Activated CD4-positive, alpha-beta T cell treated with anti-CD3 and anti-CD28 coated beads, Interleukin-2, amount 10 ng/mL, durations not matched to agents 24 days and 14 days (primary cell): ENCODE measurements around the gene SPATA46. TPM values are rescaled to one million over a fixed set of nuclear protein-coding genes. Genes with fewer than 3 reads are reported as not detected.
"Not testable (repeated sequence)": the region's sequence is repeated elsewhere in the genome, so short reads cannot be mapped to it uniquely, and the experiment has no call there.

Experiments
- DNase-seq: peaks from one replicate; pipeline ENCODE4 v3.0.0; 2022
- H3K27ac Mint-ChIP-seq: one replicate; pipeline ENCODE4 v1.8.0; 2022; ENCODE audit warnings: mild to moderate bottlenecking, mixed read lengths
- H3K27me3 Mint-ChIP-seq: one replicate; pipeline ENCODE4 v1.8.0; 2022; ENCODE audit warnings: mixed read lengths
- H3K36me3 Mint-ChIP-seq: one replicate; pipeline ENCODE4 v1.8.0; 2022; ENCODE audit warnings: low read depth, mild to moderate bottlenecking, mixed read lengths
- H3K4me1 Mint-ChIP-seq: one replicate; pipeline ENCODE4 v1.8.0; 2021; ENCODE audit warnings: mixed read lengths
- H3K4me3 Mint-ChIP-seq: one replicate; pipeline ENCODE4 v1.8.0; 2022; ENCODE audit warnings: mild to moderate bottlenecking, moderate library complexity, mixed read lengths
- H3K9me3 Mint-ChIP-seq: one replicate; pipeline ENCODE4 v1.8.0; 2021; ENCODE audit warnings: mixed read lengths
- intact Hi-C: fragments of 100-400 bp; cut with micrococcal nuclease; formaldehyde crosslinking; loops from one replicate; pipeline ENCODE4 v1.15.1; 2023
- total RNA-seq: library from RNA; stranded (reverse); gene quantifications from 2 replicates; pipeline ENCODE4 v1.2.3, GENCODE V29; 2022

Gene SPATA46
- total RNA-seq, 1 donor from 2014 or later: not detected

DNA sequence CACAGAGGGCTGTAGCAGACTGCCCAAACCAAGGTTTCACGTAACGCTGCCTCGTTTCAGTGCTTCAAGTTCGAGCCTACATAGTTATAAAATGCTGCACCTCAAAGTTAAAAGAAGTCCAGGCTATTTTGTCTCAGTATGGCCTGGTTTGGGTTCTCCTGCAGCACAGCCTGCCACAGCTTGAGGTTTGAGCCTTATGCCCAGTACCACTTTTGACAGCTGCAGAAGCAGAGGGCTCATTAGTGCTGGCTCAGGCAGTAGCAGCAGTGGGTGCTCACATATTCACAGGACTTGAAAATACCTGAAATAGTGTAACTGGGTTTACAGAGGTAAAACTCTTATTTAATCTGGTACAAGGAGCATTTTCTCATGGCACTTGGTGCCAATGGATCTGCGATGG, 15.3 kb downstream of the SPATA46 start:
- no peak for DNase-seq
- Mint-ChIP-seq H3K27me3 (no peaks in the 10 kb centered on the region), H3K4me1 (no peaks in the 10 kb centered on the region), H3K36me3 (no peaks in the 10 kb centered on the region), H3K9me3 (no peaks in the 10 kb centered on the region), H3K27ac (no peak overlapping the region), H3K4me3 (no peak overlapping the region)
- intact Hi-C loops: no loop called here

DNA sequence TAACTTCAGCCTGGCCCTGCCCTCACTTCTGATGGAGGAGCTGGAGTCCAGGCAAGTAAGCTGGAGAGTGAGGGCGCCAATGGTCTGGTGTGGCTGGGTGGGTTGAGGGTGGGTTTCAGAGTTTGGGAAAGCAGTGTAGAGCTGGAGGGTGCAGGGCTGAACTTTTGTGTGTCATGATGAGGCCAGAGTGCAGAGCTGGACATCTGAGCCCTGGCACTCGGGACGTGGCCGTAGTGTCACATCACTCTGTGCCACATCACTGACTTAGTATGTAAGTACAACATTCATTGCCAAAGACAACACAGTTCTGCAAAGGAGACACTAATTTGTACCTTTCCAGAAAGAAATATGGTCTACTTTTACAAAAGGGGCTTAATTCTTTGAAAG, 15.8 kb downstream of the SPATA46 start:
- Mint-ChIP-seq H3K27ac (no peak overlapping the region), H3K36me3 (no peaks in the 10 kb centered on the region), H3K27me3 (no peaks in the 10 kb centered on the region), H3K4me1 (no peaks in the 10 kb centered on the region), H3K4me3 (no peak overlapping the region), H3K9me3 (no peaks in the 10 kb centered on the region)
- intact Hi-C loops: no loop called here
- no peak for DNase-seq

GRCh38 chr1:162360237-162360873, 16.3 kb downstream of the SPATA46 start:
- H3K27ac Mint-ChIP-seq: no peak overlapping the region
- H3K4me3 Mint-ChIP-seq: no peak overlapping the region
- no peaks in the 10 kb centered on the region for H3K4me1 Mint-ChIP-seq
- DNase-seq: no peak
- H3K9me3 Mint-ChIP-seq: no peaks in the 10 kb centered on the region
- no peaks in the 10 kb centered on the region for H3K36me3 Mint-ChIP-seq
- intact Hi-C loops: no loop called here
- H3K27me3 Mint-ChIP-seq: no peaks in the 10 kb centered on the region

DNA sequence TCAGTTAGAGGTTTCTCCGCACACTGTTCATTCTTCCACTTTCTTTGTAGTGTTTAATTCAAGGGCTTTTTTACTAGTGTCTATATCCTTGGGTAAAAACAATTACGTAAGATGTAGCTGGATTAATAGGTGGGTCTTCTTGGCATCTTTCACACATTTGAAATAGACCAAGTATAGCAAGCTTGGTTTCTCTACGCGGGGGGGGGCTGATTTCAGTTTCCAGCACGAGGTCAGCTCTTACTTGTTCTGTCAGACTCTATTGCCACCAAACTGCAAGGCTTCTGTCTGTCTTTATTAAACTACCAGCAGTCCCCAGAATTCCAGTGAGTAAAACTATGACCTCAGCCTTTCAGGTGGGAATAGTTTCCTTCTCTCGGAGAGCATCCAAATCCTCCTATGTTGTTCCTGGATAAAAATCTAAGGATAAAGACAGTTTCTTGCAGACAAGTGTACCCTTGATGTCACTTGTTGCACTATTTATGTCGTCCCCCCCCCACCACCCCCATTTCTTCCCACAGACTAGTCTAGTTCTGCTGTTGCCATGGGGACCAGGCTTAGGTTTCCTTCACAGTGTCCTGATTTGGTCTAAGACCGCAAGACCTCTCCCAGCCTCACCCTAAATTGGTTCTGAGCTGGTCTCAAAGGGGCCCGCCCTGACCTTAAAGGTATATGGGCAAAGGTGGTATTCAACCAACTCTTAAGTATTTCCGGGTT, 17.0 kb downstream of the SPATA46 start:
- no peak overlapping the region for H3K27ac Mint-ChIP-seq
- no peak for DNase-seq
- H3K9me3 Mint-ChIP-seq: no peaks in the 10 kb centered on the region
- no peak overlapping the region for H3K4me3 Mint-ChIP-seq
- intact Hi-C loops: no loop called here
- no peaks in the 10 kb centered on the region for H3K4me1 Mint-ChIP-seq
- no peaks in the 10 kb centered on the region for H3K36me3 Mint-ChIP-seq
- no peaks in the 10 kb centered on the region for H3K27me3 Mint-ChIP-seq

DNA sequence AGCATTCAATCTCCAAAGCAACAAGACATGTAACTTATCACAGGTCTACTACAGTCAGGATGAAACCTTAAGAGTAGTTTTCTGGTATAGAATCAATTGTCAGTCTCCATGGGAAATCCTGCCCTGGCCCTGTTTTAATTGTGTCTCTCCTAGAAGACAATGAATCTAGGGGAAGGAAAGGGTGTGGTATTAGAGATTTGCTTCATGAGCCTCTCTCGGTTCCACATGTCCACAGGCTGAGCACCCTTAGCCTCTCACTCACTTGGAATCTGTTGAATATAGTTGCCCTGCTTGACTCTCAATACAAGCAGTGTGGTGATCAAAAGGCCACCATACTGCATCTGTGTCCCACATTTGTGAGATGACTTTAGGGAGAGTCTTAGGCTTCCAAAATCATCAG, 17.7 kb downstream of the SPATA46 start:
- intact Hi-C loops: no loop called here
- no peak for DNase-seq
- Mint-ChIP-seq H3K4me1 (no peaks in the 10 kb centered on the region), H3K27me3 (no peaks in the 10 kb centered on the region), H3K27ac (no peak overlapping the region), H3K4me3 (no peak overlapping the region), H3K36me3 (no peaks in the 10 kb centered on the region), H3K9me3 (no peaks in the 10 kb centered on the region)

DNA sequence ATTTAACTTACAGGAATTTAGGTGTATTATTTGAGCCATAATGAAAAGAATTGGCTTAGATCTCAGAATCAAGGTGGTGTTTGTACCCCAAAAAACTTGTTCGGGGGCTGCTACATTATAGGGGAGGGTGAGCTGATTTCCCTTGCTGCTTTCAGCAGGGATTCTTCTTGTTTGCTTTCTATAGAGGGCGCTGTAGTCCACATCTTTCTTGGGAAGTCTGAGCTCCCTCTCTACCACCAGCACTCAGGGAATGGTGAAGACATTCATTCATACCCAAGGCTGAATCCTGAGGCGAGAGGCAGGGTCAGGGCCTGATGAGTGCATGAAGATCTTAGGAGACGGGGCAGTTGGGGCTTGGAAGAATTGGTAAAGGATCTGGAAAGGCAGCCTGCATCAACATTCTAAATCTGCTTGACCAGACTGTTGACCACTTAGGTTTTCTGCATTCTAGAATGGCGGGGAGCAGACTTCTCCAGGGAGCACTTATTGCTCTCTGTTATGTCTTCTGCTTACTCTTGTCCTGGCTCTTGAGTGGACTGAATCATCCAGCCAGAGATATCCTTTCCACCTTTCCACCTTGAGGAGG, 18.9 kb downstream of the SPATA46 start:
- no peak for DNase-seq
- Mint-ChIP-seq H3K27me3 (no peaks in the 10 kb centered on the region), H3K27ac (no peak overlapping the region), H3K4me3 (no peak overlapping the region), H3K4me1 (no peaks in the 10 kb centered on the region), H3K9me3 (no peaks in the 10 kb centered on the region), H3K36me3 (no peaks in the 10 kb centered on the region)
- intact Hi-C loops: no loop called here

GRCh38 chr1:162353702-162354101, 23.0 kb downstream of the SPATA46 start:
- Mint-ChIP-seq H3K36me3 (no peaks in the 10 kb centered on the region), H3K9me3 (no peaks in the 10 kb centered on the region), H3K27me3 (peaks cover 7% of the 10 kb centered on the region), H3K27ac (no peak overlapping the region), H3K4me1 (no peaks in the 10 kb centered on the region), H3K4me3 (no peak overlapping the region)
- no peak for DNase-seq
- intact Hi-C loops: no loop called here

GRCh38 chr1:162353078-162353477, 23.6 kb downstream of the SPATA46 start:
- no peaks in the 10 kb centered on the region for H3K36me3 Mint-ChIP-seq
- H3K4me1 Mint-ChIP-seq: no peaks in the 10 kb centered on the region
- no peak overlapping the region for H3K27ac Mint-ChIP-seq
- no peak for DNase-seq
- peaks cover 7% of the 10 kb centered on the region for H3K27me3 Mint-ChIP-seq
- H3K4me3 Mint-ChIP-seq: no peak overlapping the region
- intact Hi-C loops: no loop called here
- H3K9me3 Mint-ChIP-seq: no peaks in the 10 kb centered on the region

DNA sequence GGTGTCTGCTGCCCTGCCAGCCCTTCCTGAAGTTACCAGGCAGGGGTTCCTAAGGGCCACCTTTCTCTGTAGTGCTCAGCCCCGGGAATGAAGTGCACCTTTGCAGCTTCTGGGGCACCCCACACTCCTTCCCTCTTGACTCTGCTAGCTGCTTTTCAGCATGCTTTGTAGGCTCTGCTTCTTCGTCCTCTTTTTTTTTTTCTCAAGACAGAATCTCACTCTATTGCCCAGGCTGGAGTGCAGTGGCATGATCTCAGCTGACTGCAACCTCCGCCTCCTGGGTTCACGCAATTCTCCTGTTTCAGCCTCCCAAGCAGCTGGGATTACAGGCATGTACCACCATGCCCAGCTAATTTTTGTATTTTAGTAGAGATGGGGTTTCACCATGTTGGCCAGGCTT, 24.8 kb downstream of the SPATA46 start:
- H3K27ac Mint-ChIP-seq, intact Hi-C loops, H3K27me3 Mint-ChIP-seq: not testable (repeated sequence)

GRCh38 chr1:162351246-162351842, 25.3 kb downstream of the SPATA46 start:
- Mint-ChIP-seq H3K4me1 (no peaks in the 10 kb centered on the region), H3K36me3 (no peaks in the 10 kb centered on the region), H3K27me3 (peaks cover 7% of the 10 kb centered on the region), H3K4me3 (no peak overlapping the region), H3K27ac (no peak overlapping the region), H3K9me3 (no peaks in the 10 kb centered on the region)
- intact Hi-C loops: no loop called here
- no peak for DNase-seq

More for the DNA sequence above, 24.8 kb downstream of the SPATA46 start:
- DNase-seq, H3K9me3 Mint-ChIP-seq, H3K36me3 Mint-ChIP-seq, H3K4me1 Mint-ChIP-seq, H3K4me3 Mint-ChIP-seq: not testable (repeated sequence)

GRCh38 chr1:162349635-162350330, 26.9 kb downstream of the SPATA46 start:
- Mint-ChIP-seq H3K9me3 (no peaks in the 10 kb centered on the region), H3K4me1 (no peaks in the 10 kb centered on the region), H3K27me3 (peaks cover 7% of the 10 kb centered on the region), H3K4me3 (no peak overlapping the region), H3K27ac (no peak overlapping the region), H3K36me3 (no peaks in the 10 kb centered on the region)
- DNase-seq: no peak
- intact Hi-C loops: no loop called here

DNA sequence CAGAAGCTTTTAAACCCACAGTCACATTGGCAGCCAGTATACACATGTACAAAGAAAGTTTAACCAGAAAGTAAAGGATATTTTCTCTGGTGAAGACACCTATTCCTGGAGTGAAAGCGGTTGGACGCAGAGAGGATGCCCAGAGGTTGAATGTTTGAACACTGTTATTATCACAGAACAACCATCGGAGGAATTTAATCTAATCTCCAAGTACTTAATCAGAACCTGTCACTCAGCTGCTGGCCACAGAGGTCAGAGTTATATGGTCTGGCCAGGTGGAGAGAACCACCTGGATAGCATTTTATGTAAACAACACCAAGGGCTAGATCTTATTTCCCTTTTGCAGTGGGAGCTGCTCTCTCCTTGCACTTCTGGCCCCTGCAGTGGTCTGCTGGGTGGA, 29.4 kb downstream of the SPATA46 start:
- intact Hi-C loops: no loop called here
- no peaks in the 10 kb centered on the region for H3K36me3 Mint-ChIP-seq
- H3K27ac Mint-ChIP-seq: no peak overlapping the region
- no peak overlapping the region for H3K4me3 Mint-ChIP-seq
- no peak for DNase-seq
- H3K27me3 Mint-ChIP-seq: peaks cover 11% of the 10 kb centered on the region
- no peaks in the 10 kb centered on the region for H3K4me1 Mint-ChIP-seq
- H3K9me3 Mint-ChIP-seq: no peaks in the 10 kb centered on the region

DNA sequence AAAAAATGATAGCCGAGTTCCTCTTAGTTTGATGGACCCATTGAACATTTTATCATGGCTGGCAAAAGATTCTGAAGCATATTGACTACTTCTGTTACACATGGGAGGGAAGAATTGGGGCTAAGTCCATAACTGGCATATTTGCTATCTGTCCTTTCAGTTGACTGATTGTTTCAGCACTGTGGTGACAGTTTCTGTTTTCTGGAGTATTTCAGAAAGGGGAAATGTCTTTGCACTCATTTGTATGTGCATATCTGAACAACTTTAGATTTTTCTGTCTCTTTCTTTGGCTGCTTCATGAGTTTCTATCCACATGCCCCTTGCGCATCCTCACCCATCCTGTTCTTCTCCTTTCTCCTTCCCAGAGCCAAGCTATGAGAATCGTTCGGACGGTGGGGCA, 33.2 kb downstream of the SPATA46 start:
- Mint-ChIP-seq H3K4me3 (no peak overlapping the region), H3K4me1 (no peaks in the 10 kb centered on the region), H3K27ac (no peak overlapping the region), H3K9me3 (no peaks in the 10 kb centered on the region), H3K27me3 (peaks cover 9% of the 10 kb centered on the region), H3K36me3 (no peaks in the 10 kb centered on the region)
- intact Hi-C loops: no loop called here
- DNase-seq: no peak

DNA sequence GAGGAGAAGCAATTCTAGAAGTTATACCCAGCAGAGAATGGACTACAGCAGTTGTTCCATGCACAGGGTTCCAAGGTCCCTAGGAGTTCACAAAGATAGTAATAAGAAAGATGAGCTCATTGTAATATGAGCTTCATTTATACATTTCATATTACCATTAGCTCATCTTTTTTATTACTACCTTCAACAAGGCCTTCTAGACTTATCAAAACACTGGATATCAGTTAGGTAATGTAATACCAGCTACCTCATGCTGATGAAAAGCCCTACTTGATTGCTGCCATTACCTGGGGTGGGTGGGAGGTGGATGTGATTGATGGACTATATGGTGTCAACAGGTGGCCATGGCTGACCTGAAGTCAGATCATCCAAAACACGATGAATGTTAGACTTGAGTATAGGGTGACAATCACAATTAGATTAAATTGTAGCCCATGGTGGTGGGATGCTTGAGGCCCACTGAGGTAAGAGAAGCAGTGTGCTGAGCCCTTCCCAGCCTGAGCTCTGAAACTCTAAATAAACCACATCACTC, 34.1 kb downstream of the SPATA46 start:
- no peaks in the 10 kb centered on the region for H3K4me1 Mint-ChIP-seq
- DNase-seq: no peak
- no peak overlapping the region for H3K4me3 Mint-ChIP-seq
- no peak overlapping the region for H3K27ac Mint-ChIP-seq
- H3K9me3 Mint-ChIP-seq: no peaks in the 10 kb centered on the region
- peaks cover 11% of the 10 kb centered on the region for H3K27me3 Mint-ChIP-seq
- intact Hi-C loops: no loop called here
- H3K36me3 Mint-ChIP-seq: no peaks in the 10 kb centered on the region
